DMS 273 (cell line): ENCODE measurements around the gene ITPRIP.

Experiments
- DNase-seq: peaks from one replicate; lab custom pipeline; 2025; ENCODE audit not compliant: unreplicated experiment; lab: John Stamatoyannopoulos, UW

The ITPRIP gene

GRCh38 chr10:104337985-104338735, at the start of gene ITPRIP:
Gene ITPRIP, minus strand, starts transcription at chr10:104338465. Its CDS starts 22,414 bp downstream, at chr10:104316051.
- DNase-seq: peak; percentile 77

DNA sequence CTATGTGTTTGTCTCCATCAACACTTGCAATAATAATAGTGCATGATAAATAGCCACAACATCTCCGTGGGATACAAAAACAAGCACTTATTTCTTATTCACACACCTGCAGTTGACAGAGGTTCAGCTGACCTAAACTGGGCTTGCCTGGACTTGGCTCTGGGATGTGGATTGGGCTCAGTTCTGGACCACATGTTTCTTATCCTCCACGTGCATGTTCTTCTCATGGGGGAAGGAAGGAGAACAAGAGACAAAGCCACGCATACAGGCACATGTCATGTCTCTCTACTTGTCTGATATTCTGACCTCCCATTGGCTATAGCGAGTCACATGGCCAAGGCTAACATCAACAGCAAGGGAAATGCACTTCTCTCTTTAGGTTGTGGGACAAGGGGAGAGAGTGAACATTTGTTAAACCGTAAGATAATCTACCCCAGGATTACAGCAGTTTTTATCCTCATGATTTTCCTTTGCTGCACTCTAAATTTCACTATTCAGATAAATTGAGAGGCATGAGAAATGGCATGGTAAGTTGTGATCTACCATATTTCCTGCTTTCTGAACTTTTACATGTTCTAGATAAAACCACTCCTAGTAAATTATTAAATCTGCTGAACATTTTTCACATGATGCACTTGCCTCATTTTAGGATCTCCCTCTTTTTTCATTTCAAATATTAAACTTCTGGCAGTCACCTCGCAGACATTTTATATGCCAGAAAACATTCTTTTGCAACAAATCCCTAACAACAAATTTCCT, 49.0 kb upstream of the ITPRIP start:
- DNase-seq: no peak

DNA sequence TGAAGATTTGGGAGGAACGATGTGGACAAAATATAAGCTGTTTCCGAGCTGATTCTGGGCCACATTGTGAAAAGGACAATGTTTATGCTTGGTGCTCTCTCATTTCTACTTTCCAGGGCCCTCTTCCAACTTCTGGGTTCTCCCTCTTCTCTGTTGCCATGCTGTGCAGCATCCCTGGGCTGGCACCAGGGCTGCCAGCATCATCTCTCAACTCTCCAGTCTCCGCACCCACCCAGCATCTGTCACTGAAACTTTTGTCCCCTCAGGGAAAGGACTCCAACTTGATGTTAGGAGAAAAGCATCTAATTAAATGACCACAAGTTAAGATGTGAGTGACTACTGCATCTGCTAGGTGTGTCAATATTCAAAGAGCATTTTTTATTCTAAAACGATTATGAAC, 42.1 kb upstream of the ITPRIP start:
- DNase-seq: no peak

- DNase-seq: no peak
Observed at GRCh38 chr10:104376784-104377300, 38.6 kb upstream of the ITPRIP start.

GRCh38 chr10:104374591-104374990, 36.3 kb upstream of the ITPRIP start:
- DNase-seq: no peak

DNA sequence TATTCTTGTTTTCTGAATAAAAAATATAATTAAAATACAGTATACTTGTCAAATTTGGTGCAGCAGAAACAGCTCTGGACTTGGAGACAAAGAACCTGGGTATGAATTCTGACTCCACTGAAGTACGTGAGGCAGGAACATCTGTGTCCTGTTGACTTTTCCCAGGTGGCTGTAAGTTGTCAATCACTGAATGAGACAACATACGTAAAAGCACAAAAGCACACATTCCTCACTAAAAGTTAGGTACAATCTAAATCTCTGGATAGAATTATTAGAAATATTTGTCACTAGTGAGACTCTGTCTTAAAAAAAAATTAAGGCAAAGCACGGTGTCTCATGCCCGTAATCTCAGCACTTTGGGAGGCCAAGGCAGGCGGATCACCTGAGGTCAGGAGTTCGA, 33.5 kb upstream of the ITPRIP start:
- no peak for DNase-seq

DNA sequence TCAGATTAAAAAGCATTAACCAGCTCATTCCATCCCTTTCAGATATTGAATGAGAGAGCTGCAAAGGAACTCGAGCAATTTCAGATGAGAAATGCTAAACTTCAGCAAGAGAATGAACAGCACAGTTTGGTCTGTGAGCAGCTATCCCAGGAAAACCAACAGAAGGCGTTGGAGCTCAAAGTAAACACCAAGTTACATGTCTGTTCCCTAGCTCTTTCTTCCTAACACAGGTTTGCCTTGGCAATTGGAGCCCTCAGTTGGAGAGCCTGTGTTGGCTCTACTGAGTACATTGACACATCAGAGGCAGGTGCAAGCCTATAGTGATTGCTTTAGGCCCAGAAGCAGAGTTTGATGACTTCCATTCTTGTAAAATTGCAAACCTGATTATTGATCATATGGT, 30.1 kb upstream of the ITPRIP start:
- no peak for DNase-seq

- no peak for DNase-seq
Observed at GRCh38 chr10:104367904-104368303, 29.6 kb upstream of the ITPRIP start.

GRCh38 chr10:104359811-104360210, 21.5 kb upstream of the ITPRIP start:
- DNase-seq: no peak

GRCh38 chr10:104353325-104354048, 15.2 kb upstream of the ITPRIP start, which contains the start of gene CFAP58:
Gene CFAP58, plus strand, starts transcription at chr10:104353833. Its CDS starts 65 bp downstream, at chr10:104353898.
- DNase-seq: no peak

- DNase-seq: no peak
Observed at GRCh38 chr10:104351919-104352318, 13.7 kb upstream of the ITPRIP start.

DNA sequence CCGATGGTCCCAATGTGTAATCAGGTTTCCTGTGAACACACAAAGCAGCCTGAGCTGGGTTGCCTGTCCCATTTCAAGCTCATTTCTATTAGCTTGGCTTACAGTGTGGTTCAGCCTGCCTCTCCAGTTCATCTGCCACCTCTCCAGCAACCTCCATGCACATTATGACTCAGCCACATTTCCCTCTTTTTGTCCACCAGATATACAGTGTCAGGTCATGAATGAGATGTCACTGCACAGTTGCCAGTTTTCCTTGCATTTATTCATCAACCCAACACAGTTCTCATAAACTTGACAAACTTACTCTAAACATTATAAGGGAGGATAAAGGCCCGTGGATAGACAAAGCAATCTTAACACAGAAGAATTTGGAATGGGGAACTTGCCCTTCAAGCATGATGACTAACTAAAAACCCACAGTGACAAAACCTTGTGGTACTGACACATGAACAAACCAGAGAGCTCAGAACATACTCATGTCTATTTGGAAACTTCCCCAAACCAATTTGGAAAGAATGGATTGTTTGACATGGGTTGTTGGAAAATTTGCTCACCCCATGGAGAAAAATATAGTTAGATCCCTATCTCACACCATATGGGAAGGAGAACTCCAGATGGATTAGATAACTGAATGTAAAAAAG, 12.9 kb upstream of the ITPRIP start:
- no peak for DNase-seq

DNA sequence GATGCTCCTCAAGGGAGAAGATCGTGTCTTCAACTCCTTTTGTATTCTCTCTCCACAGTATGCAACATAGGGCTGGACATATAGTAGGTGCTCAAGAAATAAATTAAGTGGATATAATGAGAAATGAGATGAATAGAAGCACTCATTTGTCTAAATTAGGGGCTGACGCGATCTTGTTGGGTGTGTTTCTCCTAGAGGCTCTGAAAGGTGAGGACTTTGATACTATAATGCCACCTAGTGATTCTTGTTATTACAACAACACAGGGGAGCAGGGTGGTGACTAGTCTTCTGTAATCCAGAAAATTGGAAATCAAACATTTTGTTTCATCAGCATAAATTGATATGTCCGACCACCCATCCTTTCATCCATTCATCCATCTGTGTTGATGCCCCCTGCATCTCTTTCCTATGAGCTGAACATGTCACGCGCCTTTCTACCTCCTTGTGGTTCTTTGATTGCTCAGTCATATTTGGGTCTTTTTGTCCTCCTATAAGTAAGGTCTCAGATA, 11.9 kb upstream of the ITPRIP start:
- peak; percentile 72 for DNase-seq

GRCh38 chr10:104349623-104350126, 11.4 kb upstream of the ITPRIP start:
- DNase-seq: no peak

GRCh38 chr10:104348601-104349000, 10.3 kb upstream of the ITPRIP start:
- no peak for DNase-seq

GRCh38 chr10:104347295-104348045, 9.2 kb upstream of the ITPRIP start:
- DNase-seq: no peak

DNA sequence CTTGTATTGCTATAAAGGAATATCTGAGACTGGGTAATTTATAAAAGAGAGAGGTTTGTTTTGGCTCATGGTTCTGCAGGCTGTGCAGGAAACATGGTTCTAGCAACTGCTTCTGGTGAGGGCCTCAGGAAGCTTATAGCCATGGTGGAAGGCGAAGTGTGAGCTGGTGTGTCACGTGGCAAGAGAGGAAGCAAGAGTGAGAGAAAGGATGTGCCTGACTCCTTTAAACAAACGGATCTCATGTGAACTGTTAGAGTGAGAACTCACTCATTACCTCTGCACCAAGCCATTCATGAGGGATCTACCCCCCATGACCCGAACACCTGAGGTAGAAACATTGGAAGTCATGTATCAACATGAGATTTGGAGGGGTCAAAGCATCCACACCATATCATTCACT, 7.7 kb upstream of the ITPRIP start:
- no peak for DNase-seq

DNA sequence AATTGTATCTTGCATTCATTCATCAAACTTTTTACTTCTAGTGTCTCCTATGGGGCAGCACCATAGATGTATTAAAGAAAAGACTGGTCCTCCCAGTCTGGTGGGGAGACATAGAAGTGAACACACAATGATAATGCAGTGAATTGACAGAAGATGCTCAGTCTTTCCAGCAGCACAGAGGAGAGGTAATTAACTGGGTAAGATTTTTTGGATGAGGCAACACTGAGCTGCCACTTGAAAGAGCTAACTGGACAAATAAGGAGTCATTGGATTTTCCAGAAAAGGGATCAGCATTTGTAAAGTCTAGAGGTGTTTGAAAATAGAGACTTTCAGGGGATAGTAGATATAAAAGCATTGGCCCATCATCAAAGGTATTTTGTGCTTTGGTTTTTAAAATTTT, 7.2 kb upstream of the ITPRIP start:
- no peak for DNase-seq

- DNase-seq: no peak
Observed at GRCh38 chr10:104344219-104344618, 6.0 kb upstream of the ITPRIP start.

DNA sequence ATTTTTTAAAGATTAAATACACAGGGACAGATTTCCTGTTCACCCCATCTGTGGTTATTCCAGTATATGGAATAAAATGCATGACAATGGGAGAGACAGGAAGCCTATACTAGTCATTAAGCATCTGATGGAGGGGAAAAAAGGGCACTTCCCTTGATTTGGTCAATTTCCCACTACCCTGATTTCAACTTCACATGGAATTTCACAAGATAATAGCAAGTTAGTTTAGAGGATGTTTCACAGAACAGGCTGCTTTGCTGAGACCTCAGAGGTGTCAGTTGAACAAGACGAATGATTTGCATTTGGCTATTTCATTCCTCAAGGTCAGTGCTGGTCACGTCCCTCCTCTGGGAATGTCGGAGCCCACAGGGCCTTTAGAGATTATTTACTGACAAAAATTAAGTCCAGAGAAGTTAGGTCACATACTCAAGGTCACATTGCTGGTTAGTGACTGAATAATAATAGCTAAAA, 4.7 kb upstream of the ITPRIP start:
- peak; percentile 6 for DNase-seq
